HCEC 1CT (cell line): ENCODE data around the gene NEXN.

Source experiments
- DNase-seq: peaks from one replicate; pipeline ENCODE4 v3.0.0-alpha.2; 2017

Gene NEXN

DNA sequence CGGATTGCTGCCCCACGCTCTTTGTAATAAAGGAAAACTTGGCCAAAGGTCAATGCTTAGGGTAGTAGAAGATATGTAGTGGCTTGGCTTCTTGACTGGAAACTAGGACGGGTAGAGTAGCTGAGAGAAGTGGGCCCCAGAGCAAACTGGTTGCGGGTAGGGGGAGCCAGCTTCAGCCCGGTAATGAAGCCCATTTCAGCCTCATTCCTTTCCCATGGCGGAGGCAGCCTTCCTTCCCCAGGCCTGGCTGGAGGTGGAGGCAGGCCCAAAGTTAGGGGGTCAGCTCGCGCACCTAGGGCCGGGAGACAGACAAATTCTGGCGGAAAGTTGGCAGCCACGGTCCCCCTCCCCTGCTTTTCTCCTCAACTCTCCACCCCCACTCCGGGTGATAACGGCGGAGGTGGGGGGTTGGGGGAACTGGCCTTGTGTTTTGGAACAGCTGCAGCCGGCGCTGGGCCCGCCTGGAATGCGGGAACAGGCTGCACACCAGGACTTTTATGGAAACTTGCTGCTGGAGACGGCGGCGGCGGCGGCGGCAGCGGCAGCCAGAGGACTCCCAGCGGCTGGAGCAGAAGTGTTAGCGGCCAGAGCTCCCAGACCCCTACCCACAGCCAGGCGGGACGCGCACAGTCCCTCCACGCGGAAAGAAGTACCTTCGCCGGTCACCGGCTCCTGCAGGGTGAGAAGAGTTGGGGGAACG lies at the start of gene NEXN:
NEXN (plus strand) TSS at position 544 of the 700 bp plus-strand sequence. CDS start 27,483 bp downstream, outside the sequence.
- DNase-seq = peak; percentile 85

DNA sequence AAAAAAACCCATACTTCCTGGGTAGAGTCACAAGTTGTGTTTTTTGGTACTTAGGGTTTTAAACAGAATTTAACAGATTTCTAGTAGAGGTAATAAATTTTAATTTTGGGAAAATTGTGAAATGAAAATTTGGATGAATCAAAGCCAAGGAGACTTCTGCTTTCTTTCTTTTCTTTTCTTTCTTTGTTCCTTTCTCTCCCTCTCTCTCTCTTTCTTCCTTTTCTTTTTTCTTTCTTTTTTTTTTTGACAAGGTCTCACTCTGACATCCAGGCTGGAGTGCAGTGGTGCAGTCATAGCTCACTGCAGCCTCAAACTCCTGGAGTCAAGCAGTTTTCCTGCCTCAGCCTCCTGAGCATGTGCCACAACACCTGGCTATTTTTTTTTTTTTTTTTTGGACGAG lies 46.9 kb upstream of the NEXN start:
- DNase-seq = no peak

DNA sequence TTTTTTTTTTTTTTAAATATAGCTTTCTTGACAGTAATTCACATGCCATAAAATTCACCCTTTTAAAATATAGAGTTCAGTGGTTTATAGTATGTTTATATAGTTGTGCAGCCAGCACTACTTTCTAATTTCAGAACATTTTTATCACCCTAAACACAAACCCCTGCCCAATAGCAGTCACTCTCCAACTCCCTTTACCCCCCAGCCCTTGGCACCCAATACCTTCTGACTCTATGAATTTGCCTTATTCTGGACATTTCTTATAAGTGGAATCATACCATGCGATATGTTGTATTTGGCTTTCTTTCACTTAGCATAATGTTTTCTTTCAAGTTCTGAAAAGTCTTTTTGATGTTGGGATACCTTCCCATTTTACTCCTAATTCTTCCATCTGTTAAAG lies 42.5 kb upstream of the NEXN start:
- no peak for DNase-seq

DNA sequence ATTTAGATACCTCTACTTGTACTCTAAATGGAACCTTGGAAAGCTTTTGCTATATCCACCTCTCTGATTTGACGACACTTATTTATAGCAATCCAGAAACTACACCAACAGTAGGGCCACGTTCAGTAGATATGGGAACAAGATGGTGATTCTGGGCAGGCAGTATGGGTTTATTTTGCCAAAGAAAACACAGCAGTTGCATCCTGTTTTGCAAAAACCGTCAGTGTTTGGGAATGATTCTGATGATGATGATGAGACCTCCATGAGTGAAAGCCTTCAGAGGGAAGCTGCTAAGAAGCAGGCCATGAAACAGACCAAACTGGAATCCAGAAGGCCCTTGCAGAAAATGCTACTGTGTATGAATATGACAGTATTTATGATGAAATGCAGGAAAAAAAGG lies 41.5 kb upstream of the NEXN start:
- DNase-seq = no peak

DNA sequence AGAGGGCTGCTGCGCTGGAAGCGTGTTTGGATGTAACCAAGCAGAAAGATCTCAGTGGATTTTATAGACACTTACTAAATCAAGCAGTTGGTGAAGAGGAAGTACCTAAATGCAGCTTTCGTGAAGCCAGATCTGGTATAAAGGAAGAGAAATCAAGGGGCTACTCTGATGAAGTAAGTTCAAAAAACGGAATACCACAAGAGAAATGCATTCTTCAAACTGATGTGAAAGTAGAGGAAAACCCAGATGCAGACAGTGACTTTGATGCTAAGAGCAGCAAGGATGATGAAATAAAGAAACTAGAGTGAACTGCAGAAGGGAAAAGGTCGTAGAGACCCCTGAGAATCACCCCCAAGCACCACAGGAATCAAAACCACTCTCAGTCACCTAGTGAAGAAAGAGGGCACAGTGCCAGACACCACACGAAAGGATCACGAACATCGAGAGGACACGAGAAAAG lies 40.8 kb upstream of the NEXN start:
- DNase-seq = no peak

DNA sequence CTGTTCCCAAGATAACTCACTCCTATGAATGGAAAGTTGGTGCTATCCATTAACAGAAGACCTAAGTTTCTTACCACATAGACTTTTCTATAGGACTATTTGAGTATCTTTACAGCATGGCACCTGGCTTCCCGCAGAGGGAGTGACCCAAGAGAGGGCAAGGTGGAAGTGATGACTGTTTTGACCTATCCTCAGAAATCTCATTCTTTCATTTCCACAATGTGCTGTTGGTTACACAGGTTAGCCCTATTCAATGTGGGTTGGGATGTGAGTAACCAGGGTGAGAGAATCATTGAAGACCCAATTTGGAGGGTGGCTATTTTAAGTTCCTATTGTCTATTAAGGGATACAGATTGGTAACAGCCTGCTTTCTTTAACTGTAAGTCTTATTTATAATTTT lies 38.3 kb upstream of the NEXN start:
- DNase-seq = no peak

DNA sequence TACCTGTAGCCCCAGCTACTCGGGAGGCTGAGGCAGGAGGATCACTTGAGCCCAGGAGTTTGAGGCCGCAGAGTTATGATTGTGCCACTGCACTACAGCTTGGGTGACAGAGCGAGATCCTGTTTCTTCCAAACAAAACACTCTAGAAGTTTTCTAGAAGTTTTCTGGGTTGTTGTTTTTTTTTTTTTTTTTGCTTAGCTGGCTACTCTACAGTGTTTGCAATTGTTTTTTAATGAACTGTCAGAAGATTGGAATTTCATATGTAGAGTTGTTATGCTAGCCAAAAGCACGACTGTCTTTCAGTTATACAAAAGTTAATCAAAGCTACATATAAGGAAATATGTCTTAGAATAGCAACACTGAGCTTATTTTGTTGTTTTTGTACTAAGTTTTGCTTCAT lies 30.9 kb upstream of the NEXN start:
- DNase-seq = peak; percentile 61

DNA sequence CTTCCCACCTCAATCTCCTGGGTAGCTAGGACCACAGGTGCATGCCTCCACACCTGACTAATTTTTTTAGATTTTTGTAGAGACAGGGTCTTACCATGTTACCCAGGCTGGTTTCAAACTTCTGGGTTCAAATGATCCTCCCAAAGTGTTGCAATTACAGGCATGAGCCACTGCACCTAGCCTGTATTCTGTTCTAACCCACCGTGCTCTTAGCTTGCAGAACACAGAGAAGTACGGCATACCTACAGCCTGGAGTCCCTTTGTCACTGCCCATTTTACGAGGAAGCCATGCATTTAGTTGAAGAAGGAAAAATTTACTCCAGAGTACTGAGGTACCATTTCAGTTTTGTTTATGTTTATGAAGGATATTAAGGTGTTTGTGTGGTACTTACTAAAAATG lies 29.7 kb upstream of the NEXN start:
- DNase-seq = no peak

DNA sequence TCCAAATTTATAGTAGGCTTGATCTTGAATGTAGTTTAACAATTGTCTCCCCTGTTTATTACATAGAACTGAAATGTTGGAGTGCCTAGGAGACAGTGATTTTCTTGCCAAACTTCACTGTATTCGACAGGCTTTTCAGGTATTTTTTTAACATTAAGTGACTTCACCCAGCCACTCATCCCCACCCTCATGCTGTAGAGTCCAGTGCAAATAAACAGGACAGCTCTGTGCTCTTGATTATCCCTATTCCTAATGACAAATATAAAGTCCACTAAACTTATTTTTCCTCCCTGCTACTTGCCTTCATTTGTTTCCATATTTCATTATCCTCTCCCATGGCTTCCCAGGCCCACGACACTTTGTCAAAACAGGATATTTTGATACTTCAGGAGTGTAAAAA lies 29.2 kb upstream of the NEXN start:
- no peak for DNase-seq

DNA sequence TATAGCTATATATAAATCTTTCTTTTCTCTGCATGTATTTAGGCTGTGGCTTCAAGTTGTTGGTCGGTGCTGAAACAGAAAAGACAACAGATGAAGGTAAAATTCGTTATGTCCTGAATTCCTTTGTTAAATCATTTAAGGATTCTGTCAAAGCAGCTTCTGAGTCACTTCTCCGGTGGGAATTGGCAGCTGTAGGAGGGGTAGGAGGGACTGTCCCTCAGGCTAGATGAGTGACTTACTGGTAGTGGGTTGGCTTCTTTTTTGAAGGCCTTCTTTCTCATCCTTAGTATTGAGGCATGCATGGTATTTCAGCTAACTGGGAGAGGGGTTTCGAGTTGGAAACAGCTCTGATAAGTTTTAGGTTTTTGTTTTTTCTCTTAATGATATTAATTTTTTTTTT lies 22.1 kb upstream of the NEXN start:
- no peak for DNase-seq

DNA sequence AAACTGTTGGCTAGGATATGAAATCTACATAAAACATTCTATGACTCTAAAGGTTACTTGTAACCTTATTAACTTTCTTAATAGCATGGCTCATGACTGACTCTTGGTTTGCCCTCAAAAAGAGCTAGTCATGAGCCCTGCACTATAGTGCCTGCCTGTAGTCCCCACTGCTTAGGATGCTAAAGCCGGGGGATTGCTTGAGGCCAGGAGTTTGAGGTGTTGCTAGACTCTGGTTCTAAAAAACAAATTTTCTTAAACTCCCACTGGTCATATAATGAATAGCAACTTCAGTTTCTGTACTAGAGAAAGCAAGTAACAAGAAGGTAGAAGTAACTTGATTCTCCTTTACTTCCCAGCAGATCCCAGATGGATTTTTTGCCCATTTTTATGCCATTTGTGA lies 15.8 kb upstream of the NEXN start:
- DNase-seq = no peak

DNA sequence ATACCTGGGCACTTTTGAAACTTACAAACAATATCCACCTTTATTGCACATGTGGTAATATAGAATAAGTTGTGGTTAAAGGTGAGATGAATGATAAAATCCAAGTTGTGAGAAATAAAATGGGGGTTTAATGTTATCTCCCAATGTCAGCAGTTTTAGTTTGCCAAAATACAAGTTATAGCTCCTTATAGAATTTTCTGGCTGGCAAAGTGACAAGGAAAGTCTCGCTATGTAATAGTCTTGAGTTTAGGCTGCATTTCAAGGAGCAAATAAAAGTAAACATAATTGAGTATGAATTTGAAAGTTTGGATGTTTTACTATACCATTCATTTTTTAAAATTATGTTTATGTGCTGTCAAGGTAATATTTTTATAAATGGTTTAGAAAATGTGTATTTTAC lies 15.0 kb upstream of the NEXN start:
- DNase-seq = no peak

DNA sequence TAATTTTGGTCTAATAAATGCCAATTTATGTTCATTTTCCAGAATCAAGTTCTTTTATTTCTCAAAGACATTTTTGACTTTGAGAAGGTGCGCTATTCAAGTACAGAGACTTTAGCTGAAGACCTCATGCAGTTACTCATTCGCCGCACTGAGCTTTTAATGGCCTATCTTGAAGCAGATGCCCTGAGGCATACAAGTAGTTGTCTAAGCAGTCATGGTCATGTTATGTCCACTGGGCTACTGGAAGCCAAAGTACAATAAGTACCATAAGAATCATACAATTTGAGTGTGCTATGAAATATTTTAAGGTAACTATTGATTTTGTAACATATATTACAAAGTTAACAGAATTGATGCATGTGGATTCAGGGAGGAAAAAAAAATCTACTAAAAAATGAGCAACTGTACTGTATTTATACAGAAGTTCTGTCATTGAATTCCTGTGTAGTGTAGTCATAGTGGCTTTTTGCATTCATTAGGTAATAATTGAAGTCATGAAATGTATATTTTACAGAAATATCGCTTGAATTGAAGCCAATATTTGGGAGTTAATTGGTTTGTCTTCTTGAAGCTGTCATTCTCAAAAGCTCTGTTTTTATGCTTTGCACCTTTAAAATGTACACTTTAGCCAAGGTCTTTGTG lies 13.5 kb upstream of the NEXN start:
- DNase-seq = peak; percentile 60

DNA sequence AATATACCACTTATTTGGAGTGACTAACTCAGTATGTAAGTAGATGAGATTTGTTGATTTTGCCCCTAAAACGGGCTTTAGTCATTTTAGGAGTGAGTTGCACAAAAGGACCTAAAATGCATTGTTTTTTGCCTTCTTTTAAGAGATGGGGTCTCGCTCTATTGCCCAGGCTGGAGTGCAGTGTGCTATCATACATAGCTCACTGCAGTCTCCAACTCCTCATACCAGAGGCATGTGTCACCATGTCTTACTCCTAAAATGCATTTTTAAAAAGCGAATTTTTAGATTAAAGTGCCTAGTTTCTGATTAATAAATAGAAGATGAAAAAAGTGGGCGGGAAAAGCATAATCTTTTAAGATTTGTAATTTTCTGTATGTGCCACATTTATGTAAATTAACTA lies 11.5 kb upstream of the NEXN start:
- DNase-seq = peak; percentile 49

DNA sequence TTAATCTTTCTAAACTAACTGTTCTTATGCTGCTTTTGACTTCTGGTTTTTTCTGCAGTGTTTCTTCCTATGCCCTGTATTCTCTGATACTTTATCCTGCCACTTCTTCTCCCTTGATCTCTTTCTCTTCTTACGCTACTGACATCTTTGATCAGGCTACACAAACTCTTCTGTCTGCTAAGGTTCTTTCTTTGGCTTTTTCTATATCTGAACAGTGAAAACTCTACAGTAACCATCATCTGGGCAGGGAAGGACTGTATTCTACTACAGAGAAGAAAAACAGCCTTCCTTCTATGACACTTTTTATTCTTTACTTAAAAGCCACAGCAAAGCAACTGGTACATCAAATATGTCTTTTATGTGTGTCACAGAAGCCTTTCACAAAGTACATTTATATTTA lies 7.4 kb upstream of the NEXN start:
- no peak for DNase-seq

DNA sequence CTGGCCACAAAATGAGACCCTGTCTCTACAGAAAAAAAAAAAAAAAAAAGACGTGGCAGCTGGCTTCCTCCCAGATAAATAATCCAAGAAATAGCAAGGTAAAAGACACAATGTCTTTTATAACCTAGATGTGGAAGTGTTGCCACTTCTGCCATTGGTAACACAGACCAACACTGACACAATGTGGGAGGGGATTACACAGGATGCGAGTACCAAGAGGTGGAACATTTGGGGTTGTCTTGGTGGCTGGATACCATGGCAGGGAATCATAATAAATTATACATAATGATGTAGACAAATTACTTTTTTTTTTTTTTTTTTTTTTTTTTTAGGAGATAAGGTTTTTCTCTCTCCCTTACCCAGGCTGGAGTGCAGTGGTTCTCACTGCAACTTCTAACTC lies 6.0 kb upstream of the NEXN start:
- no peak for DNase-seq

DNA sequence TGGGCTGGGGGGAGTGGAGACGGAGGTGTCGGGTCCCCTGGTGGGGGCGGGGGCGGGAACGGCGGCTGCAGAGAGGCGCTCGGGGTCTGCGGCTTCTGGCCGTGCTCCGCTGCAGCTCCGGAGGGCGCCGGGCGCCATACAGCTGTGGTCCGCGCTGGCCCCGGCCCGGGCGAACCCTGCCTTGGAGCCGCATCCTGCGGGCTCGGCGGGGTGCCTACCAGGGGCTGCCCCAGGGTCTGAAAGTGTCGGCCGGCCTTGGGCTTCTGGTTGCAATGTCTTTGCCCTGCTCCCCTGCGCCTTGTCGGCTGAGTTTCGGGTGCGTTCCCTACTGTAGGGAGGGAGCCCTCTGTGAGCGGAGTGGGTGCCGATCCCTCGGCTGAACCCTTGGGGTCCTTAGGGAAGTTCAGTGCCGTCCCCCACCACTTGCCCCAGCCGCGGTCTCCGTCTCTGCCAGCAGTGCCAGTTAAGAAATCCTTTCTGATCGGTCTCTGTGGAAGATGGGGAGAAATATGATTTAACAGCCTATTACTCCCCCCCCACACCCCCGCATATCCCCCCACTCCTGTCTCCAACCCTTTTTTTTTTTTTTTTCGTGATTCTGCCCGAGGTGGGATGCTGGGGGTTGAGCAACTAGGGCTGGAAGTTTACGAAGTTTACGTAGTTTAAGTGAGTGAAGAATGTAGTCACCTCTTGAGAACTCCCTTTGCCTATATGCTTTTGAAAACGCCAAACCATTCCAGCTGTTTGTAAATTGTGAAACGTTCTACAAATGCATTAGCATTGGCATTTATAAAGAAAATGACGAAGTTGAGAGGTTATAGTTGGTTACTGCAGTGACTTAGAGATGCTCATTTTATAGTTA lies 588 bp downstream of the NEXN start:
- peak; percentile 57 for DNase-seq

DNA sequence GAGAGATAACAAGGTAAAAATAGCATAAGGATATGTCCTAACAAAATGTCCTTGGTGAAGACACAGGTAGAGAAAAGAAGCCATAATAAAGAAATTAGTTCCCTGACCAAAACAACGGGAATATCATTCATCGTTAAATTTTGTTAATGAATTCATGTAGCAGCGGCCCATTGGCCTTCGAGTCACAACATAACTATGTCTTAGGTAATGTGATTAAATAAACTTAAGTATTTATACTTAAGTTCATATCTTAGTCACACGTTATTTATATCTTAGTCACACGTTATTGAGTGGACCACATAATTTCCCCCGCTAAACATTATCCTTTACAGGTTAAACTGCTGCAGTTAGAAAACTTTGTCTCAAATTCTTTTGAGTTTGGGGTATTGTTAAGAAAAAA lies 1.2 kb downstream of the NEXN start:
- DNase-seq = peak; percentile 94

DNA sequence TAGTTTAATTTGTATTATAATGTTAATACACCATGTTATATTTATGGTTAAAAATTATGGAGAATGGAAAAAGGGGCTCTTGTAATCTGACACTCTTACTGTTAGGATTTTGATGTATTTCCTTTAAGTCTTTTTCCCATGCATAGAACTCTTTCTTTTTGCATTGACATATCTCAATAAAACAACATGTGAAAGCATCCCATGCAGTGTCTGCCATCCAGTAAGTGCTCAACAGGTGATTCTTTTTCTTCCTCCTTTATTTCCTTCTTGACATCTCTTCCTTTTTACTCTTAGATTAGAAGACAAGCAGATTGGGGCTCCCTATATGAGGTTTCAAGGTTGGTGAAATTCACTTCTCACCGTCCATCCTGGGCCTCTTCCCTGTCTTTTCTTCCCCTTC lies 2.8 kb downstream of the NEXN start:
- no peak for DNase-seq

DNA sequence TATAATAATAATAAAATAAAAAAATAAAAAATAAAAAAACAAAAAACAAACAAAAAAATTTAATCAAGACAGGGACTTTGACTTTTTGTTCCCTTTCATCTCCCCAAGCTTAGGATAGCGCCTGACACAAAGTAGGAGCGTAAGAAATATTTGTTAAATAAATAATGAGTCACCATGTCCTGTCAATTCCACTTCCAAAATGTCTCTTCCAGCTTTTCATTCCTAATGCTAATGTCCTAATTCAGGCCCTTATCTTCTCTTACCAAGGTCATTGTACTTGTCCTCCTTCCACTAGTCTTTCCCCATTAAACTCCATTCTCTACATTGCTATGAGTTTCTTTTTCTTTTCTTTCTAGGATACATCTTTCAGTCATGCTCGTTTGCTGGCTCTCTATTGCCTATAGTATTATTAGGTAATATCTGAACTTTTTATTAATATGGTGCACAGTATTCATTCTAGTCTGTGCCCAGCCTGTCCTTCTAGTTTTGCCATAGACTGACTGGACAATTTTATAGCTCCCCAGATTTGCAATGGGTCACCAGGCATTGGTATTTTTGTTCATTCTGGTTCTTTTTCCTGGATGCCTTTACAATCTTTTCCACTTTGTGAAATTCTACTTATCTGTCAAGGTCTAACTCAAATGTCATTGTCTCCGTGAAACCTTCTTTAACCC lies 11.4 kb downstream of the NEXN start:
- DNase-seq = peak; percentile 62

DNA sequence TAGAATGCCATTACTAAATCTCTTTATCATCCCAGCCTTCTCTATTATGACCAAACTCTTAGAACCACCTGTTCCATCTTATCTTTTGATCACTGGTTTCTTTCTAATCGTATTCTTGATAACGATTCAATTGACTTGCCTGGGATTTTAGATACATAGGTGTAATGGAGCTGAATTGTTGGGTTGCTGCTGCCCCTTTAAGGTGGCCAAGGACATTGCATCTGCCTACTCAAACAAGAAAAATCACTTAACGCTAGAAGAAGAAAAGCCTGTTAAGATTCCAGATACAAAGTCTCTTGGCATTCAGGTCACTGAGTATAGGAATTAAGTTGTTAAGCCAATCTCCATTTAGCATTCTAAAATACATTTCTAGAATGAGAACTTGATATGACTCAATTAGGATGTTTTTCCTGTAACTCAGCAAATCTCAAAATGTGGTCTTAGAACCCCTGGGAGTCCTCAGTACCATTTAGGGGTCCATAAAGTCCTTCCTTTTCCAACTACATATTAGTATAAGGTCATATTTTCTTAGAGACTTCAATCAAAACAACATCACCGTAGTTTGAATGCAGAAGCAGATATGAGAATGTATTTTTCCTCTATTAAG lies 12.4 kb downstream of the NEXN start:
- DNase-seq = peak; percentile 55

DNA sequence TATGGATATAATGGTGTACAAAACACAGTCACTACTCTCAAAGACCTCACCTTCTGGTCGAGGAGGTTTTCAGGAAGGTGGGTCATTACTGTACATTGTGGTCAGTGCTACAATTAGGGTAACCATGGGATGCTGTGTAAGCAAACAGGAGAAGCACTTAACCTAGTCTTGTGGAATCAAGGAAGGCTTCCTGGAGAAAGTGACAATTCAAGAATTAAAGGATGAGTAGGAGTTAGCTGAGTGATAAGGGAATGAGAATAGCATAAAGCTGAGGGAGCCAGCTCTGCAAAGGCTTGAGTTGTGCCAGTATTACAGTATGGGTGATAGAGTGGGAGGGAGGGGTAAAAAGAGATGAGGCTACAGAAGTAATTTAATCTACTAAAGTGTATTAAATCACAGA lies 17.2 kb downstream of the NEXN start:
- no peak for DNase-seq

DNA sequence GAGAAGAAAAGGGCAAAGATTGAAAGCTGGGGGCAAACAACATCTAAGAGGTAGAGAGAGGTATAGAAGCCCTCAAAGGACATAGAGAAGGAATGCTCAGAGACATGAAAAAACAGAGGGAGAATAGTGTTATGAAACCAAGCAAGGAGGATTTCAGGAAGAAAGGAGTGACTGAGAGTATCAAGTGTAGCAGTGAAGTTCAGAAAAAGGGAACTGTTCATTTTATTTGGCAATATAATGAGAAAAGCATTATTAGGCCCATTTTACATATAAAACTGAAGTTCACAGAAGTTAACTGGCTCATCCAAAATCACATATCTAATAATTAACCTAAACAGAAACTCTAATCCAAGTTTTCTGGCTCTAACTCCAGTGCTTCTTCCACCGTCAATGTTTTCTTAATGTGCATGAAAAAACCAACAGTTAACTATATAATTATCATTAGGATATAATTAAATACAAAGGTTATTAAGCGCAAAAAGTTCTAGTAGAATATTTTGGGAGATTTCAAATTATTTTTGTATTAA lies 17.7 kb downstream of the NEXN start:
- DNase-seq = no peak
